PC-9 (cell line): Measurements from ENCODE around the gene UQCR11. TPM values are rescaled to one million over a fixed set of nuclear protein-coding genes. Genes with fewer than 3 reads are reported as not detected.

Experiments used
- BruUV-seq: library from RNA; stranded (reverse); fragments of 400-500 nt; replicated peaks from 2 replicates; lab custom pipeline; 2021; lab: Mats Ljungman, UMichigan
- CTCF ChIA-PET: fragments of 300-600 bp; sonication (Branson Sonifier 250); formaldehyde crosslinking; loops from one replicate; lab custom pipeline; 2022; ENCODE audit warnings: antibody characterized with exemption; lab: Charles Lee
- POLR2A ChIA-PET: fragments of 300-600 bp; sonication (Branson Sonifier 250); formaldehyde crosslinking; loops from one replicate; lab custom pipeline; 2022; ENCODE audit warnings: antibody characterized with exemption; ENCODE audit not compliant: unreplicated experiment; lab: Charles Lee
- DNase-seq, 2 experiments: peaks; one replicate each; pipeline versions ENCODE4 v3.0.0 to v3.0.0-alpha.2; 2015 to 2022; ENCODE audit warnings: mixed read lengths in 1 of 2
- H2AFZ ChIP-seq: fragments of 200-600 bp; sonication (generic); 2 replicates; pipeline ENCODE4 v1.8.1; 2017; ENCODE audit warnings: antibody characterized with exemption
- H3F3A ChIP-seq: fragments of 200-600 bp; sonication (generic); 2 replicates; pipeline ENCODE4 v1.8.1; 2017; ENCODE audit warnings: antibody characterized with exemption, mild to moderate bottlenecking, low read depth; ENCODE audit not compliant: insufficient read depth
- H3K27ac ChIP-seq: fragments of 200-600 bp; sonication (generic); 2 replicates; pipeline ENCODE4 v1.6.1; 2016; ENCODE audit warnings: mixed run types
- H3K27me3 ChIP-seq: fragments of 200-600 bp; sonication (generic); 2 replicates; pipeline ENCODE4 v1.6.1; 2016; ENCODE audit warnings: low read depth, mixed run types; ENCODE audit not compliant: insufficient read depth
- H3K36me3 ChIP-seq: fragments of 200-600 bp; sonication (generic); 2 replicates; pipeline ENCODE4 v1.6.1; 2016; ENCODE audit warnings: low read depth, mixed run types
- H3K4me1 ChIP-seq: fragments of 200-600 bp; sonication (generic); replicated peaks from 2 replicates; pipeline ENCODE4 v1.6.1; 2016; ENCODE audit warnings: mixed run types; ENCODE audit not compliant: insufficient read depth
- H3K4me2 ChIP-seq: fragments of 200-600 bp; sonication (generic); 2 replicates; pipeline ENCODE4 v1.6.1; 2017; ENCODE audit warnings: mixed run types
- H3K4me3 ChIP-seq: fragments of 200-600 bp; sonication (generic); 2 replicates; pipeline ENCODE4 v1.6.1; 2016; ENCODE audit warnings: mixed run types
- H3K79me2 ChIP-seq: fragments of 200-600 bp; sonication (generic); 2 replicates; pipeline ENCODE4 v1.6.1; 2017; ENCODE audit warnings: low read depth, mixed run types
- H3K9me2 ChIP-seq: fragments of 200-600 bp; sonication (generic); 2 replicates; pipeline ENCODE4 v1.8.1; 2017; ENCODE audit warnings: mild to moderate bottlenecking; ENCODE audit not compliant: insufficient read depth
- H3K9me3 ChIP-seq: fragments of 200-600 bp; sonication (generic); 2 replicates; pipeline ENCODE4 v1.8.1; 2016; ENCODE audit warnings: low read depth; ENCODE audit not compliant: insufficient read depth
- H4K20me1 ChIP-seq: fragments of 200-600 bp; sonication (generic); 2 replicates; pipeline ENCODE4 v1.8.1; 2017; ENCODE audit not compliant: insufficient read depth
- CTCF ChIP-seq: fragments of 200-600 bp; sonication (generic); conservative IDR thresholded peaks from 2 replicates; pipeline ENCODE4 v1.6.1; 2017; ENCODE audit warnings: mixed run types, antibody characterized with exemption, mild to moderate bottlenecking, moderate library complexity
- EZH2 ChIP-seq: fragments of 200-600 bp; sonication (generic); IDR thresholded peaks from 2 replicates; pipeline ENCODE4 v1.8.0; 2017; ENCODE audit warnings: antibody characterized with exemption, low read depth
- intact Hi-C: fragments of 100-400 bp; cut with micrococcal nuclease; formaldehyde crosslinking; loops from one replicate; pipeline ENCODE4 v1.10.0; 2022; ENCODE audit not compliant: unreplicated experiment
- total RNA-seq: library from RNA; stranded (reverse); gene quantifications from 2 replicates; pipeline ENCODE4 v1.2.3, GENCODE V29; 2021

Gene UQCR11
- total RNA-seq, 1 experiment from 2014 or later, result 196 TPM

GRCh38 chr19:1551068-1552040 lies 53.9 kb downstream of the UQCR11 start:
- Histone ChIP-seq H3K4me1 (no peaks in the 10 kb centered on the region), H3K36me3 (no peaks in the 10 kb centered on the region), H3K9me2 (no peaks in the 10 kb centered on the region), H3K4me2 (no peak overlapping the region), H3K4me3 (no peak overlapping the region), H3K79me2 (no peaks in the 10 kb centered on the region), H4K20me1 (no peaks in the 10 kb centered on the region), H3K27ac (no peak overlapping the region), H3K9me3 (no peaks in the 10 kb centered on the region), H2AFZ (no peak overlapping the region), H3F3A (no peaks in the 10 kb centered on the region), H3K27me3 (no peaks in the 10 kb centered on the region)
- no peak for DNase-seq
- ChIA-PET POLR2A (interaction anchor here (0.6 kb wide), 4 partner anchors 30 to 247 kb away, joined by 3 to 51 read pairs (median 4); no protein-coding TSS in a partner anchor), CTCF (interaction anchor here (0.6 kb wide), 1 partner anchor 47 kb away, joined by 5 read pairs; no protein-coding TSS in a partner anchor)
- TF ChIP-seq EZH2 (no peak), CTCF (no peak)
- BruUV-seq, result no TSS peak
- intact Hi-C loops, result no loop called here

- Histone ChIP-seq H3F3A (no peaks in the 10 kb centered on the region), H3K27me3 (no peaks in the 10 kb centered on the region), H3K9me2 (no peaks in the 10 kb centered on the region), H3K36me3 (no peaks in the 10 kb centered on the region), H3K27ac (no peak overlapping the region), H4K20me1 (no peaks in the 10 kb centered on the region), H3K4me1 (no peaks in the 10 kb centered on the region), H3K4me3 (no peak overlapping the region), H3K79me2 (no peaks in the 10 kb centered on the region), H2AFZ (no peak overlapping the region), H3K4me2 (no peak overlapping the region), H3K9me3 (no peaks in the 10 kb centered on the region)
- intact Hi-C loops, result loop anchor here (10.0 kb wide), 1 partner anchor 245 kb away; no protein-coding TSS in a partner anchor
- TF ChIP-seq CTCF, result no peak
- TF ChIP-seq EZH2, result no peak
- BruUV-seq, result no TSS peak
- DNase-seq, result no peak
- ChIA-PET CTCF (no interaction called here), POLR2A (no interaction called here)
Observed at GRCh38 chr19:1549332-1549945, 55.8 kb downstream of the UQCR11 start.

Other genes starting within 250 kb of the UQCR11 start
- 67.5 and 83.5 TPM in 2 replicates for gene NDUFS7, start 221.6 kb downstream of the UQCR11 start, total RNA-seq
- 27.3 and 30.9 TPM in 2 replicates for gene GAMT, start 203.9 kb downstream of the UQCR11 start, total RNA-seq
- 122 and 144 TPM in 2 replicates for gene DAZAP1, start 197.9 kb downstream of the UQCR11 start, total RNA-seq
- 967 and 1,004 TPM in 2 replicates for gene RPS15, start 167.1 kb downstream of the UQCR11 start, total RNA-seq
- gene APC2, start 155.3 kb downstream of the UQCR11 start, total RNA-seq, result 1.6 and 2.7 TPM in 2 replicates
- gene C19orf25, start 126.2 kb downstream of the UQCR11 start, total RNA-seq, result 28.0 and 31.2 TPM in 2 replicates
- 18.6 and 27.3 TPM in 2 replicates for gene PCSK4, start 115.1 kb downstream of the UQCR11 start, total RNA-seq
- 34.3 and 39.5 TPM in 2 replicates for gene REEP6, start 114.3 kb downstream of the UQCR11 start, total RNA-seq
- 13.6 and 14.6 TPM in 2 replicates for gene ADAMTSL5, start 92.4 kb downstream of the UQCR11 start, total RNA-seq
- gene PLK5, start 81.4 kb downstream of the UQCR11 start, total RNA-seq, result not detected in 2 replicates
- gene MEX3D, start 37.1 kb downstream of the UQCR11 start, total RNA-seq, result 55.6 and 63.7 TPM in 2 replicates
- gene MBD3, start 12.6 kb downstream of the UQCR11 start, total RNA-seq, result 129 and 143 TPM in 2 replicates
- 86.6 and 98.0 TPM in 2 replicates for gene TCF3, start 47.2 kb upstream of the UQCR11 start, total RNA-seq
- 0.05 TPM in 1 of 2 replicates, not detected in the other for gene ONECUT3, start 148.0 kb upstream of the UQCR11 start, total RNA-seq
- 8.3 and 9.0 TPM in 2 replicates for gene ATP8B3, start 206.8 kb upstream of the UQCR11 start, total RNA-seq
- gene REXO1, start 243.0 kb upstream of the UQCR11 start, total RNA-seq, result 25.6 and 25.8 TPM in 2 replicates